ENCODE data around the gene KIRREL1. TPM values are rescaled to one million over a fixed set of nuclear protein-coding genes. Genes with fewer than 3 reads are reported as not detected.

KIRREL1 gene
- polyA plus RNA-seq, 1 donor from 2014 or later: 12.9 TPM

DNA sequence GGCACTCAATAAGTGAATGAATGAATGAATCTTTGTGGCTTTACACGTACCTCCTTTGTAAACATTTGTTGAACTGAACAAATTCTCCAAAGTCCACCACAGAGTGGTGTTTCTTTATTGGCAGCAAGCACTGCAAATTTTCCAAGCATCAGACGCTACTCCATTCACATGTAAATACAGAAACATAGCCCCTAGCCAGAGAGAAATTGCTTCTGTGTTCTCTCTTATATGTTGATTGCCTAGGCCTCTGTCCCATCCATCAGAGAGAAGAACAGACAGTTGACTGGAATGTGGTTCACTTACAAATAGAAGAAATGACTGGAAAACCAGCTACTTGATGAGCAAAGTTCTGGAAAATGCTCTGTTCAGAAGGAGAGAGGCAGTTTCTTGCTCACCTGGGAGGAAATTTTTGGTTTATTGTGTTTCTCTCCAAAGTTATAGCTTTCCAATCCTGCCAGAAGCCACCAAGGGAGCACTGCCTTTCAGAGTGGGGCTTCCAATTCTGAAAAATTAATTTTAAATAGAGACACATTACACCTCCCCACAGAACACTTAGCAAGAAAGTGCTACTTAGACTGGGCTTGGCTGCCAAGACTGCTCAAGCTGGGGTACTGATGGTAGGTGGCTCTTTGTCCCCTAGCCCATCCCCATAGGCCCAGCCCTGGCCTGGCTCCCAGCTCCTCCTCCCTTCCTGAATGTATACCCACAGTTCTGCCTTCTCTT, 18.1 kb upstream of the KIRREL1 start:
- no peaks in the 10 kb centered on the region for H4K20me1 ChIP-seq (ENCODE audit: insufficient read depth)
- H3K36me3 ChIP-seq (ENCODE audit: insufficient read depth, low read length): no peaks in the 10 kb centered on the region
- H3F3A ChIP-seq (ENCODE audit: insufficient read depth, low read length, poor library complexity, severe bottlenecking): no peaks in the 10 kb centered on the region
- H3K27ac ChIP-seq (ENCODE audit: low read length): no peak overlapping the region
- no peak overlapping the region for H3K9ac ChIP-seq (ENCODE audit: low read length)
- TF ChIP-seq RAD21 (conservative IDR thresholded peaks at IDR 0.05) (no peak), SMC3 (conservative IDR thresholded peaks at IDR 0.05; ENCODE audit: poor library complexity) (no peak), POLR2AphosphoS5 (IDR thresholded peaks at IDR 0.05) (no peak), TAF1 (IDR thresholded peaks at IDR 0.05; ENCODE audit: low read depth) (no peak), EP300 (conservative IDR thresholded peaks at IDR 0.05; ENCODE audit: poor library complexity, severe bottlenecking) (no peak), MXI1 (conservative IDR thresholded peaks at IDR 0.05; ENCODE audit: poor library complexity, severe bottlenecking) (no peak), EZH2 (IDR thresholded peaks at IDR 0.05; ENCODE audit: borderline replicate concordance, insufficient read depth, low read length, poor library complexity, severe bottlenecking) (no peak)
- TF ChIP-seq, protein P1, sequence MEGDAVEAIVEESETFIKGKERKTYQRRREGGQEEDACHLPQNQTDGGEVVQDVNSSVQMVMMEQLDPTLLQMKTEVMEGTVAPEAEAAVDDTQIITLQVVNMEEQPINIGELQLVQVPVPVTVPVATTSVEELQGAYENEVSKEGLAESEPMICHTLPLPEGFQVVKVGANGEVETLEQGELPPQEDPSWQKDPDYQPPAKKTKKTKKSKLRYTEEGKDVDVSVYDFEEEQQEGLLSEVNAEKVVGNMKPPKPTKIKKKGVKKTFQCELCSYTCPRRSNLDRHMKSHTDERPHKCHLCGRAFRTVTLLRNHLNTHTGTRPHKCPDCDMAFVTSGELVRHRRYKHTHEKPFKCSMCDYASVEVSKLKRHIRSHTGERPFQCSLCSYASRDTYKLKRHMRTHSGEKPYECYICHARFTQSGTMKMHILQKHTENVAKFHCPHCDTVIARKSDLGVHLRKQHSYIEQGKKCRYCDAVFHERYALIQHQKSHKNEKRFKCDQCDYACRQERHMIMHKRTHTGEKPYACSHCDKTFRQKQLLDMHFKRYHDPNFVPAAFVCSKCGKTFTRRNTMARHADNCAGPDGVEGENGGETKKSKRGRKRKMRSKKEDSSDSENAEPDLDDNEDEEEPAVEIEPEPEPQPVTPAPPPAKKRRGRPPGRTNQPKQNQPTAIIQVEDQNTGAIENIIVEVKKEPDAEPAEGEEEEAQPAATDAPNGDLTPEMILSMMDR (IDR thresholded peaks at IDR 0.05; ENCODE audit: poor library complexity, severe bottlenecking): no peak
- TF ChIP-seq, protein P2, sequence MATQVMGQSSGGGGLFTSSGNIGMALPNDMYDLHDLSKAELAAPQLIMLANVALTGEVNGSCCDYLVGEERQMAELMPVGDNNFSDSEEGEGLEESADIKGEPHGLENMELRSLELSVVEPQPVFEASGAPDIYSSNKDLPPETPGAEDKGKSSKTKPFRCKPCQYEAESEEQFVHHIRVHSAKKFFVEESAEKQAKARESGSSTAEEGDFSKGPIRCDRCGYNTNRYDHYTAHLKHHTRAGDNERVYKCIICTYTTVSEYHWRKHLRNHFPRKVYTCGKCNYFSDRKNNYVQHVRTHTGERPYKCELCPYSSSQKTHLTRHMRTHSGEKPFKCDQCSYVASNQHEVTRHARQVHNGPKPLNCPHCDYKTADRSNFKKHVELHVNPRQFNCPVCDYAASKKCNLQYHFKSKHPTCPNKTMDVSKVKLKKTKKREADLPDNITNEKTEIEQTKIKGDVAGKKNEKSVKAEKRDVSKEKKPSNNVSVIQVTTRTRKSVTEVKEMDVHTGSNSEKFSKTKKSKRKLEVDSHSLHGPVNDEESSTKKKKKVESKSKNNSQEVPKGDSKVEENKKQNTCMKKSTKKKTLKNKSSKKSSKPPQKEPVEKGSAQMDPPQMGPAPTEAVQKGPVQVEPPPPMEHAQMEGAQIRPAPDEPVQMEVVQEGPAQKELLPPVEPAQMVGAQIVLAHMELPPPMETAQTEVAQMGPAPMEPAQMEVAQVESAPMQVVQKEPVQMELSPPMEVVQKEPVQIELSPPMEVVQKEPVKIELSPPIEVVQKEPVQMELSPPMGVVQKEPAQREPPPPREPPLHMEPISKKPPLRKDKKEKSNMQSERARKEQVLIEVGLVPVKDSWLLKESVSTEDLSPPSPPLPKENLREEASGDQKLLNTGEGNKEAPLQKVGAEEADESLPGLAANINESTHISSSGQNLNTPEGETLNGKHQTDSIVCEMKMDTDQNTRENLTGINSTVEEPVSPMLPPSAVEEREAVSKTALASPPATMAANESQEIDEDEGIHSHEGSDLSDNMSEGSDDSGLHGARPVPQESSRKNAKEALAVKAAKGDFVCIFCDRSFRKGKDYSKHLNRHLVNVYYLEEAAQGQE (IDR thresholded peaks at IDR 0.05; ENCODE audit: borderline replicate concordance): no peak
- H3K4me2 ChIP-seq (ENCODE audit: low read length): no peak overlapping the region
- no peak overlapping the region for H2AFZ ChIP-seq (ENCODE audit: low read depth, low read length)
- no peaks in the 10 kb centered on the region for H3K9me2 ChIP-seq (ENCODE audit: insufficient read depth, low read length)
- no peaks in the 10 kb centered on the region for H3K79me2 ChIP-seq (replicated peaks; ENCODE audit: insufficient read depth, low read length)
- peaks cover 12% of the 10 kb centered on the region for H3K9me3 ChIP-seq (ENCODE audit: low read length)
- H3K4me3 ChIP-seq (ENCODE audit: low read length): no peak overlapping the region
- no peaks in the 10 kb centered on the region for H3K27me3 ChIP-seq (ENCODE audit: insufficient read depth, low read depth, low read length)

DNA sequence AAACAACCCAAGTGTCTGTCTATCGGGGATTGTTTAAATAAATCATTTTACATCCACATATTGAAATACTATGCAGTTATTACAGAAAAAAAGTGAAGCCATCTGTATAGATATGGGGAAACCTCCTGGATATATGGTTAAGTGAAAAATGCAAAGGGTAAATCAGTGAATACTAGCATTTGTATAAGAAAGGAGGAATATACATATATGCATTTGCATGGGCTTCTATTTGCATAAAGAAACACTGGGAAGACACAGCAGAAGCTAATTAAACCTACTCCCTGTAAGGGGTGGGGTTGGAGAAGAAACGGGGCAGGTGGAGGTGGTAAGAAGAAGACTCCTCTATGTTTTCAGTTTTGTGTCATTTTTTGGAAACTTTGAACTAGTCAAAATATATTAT, 16.6 kb upstream of the KIRREL1 start:
- Histone ChIP-seq H3K27ac (ENCODE audit: low read length) (no peak overlapping the region), H4K20me1 (ENCODE audit: insufficient read depth) (no peaks in the 10 kb centered on the region), H3K36me3 (ENCODE audit: insufficient read depth, low read length) (no peaks in the 10 kb centered on the region), H3F3A (ENCODE audit: insufficient read depth, low read length, poor library complexity, severe bottlenecking) (no peaks in the 10 kb centered on the region), H2AFZ (ENCODE audit: low read depth, low read length) (no peak overlapping the region), H3K9ac (ENCODE audit: low read length) (no peak overlapping the region), H3K9me2 (ENCODE audit: insufficient read depth, low read length) (no peaks in the 10 kb centered on the region), H3K79me2 (replicated peaks; ENCODE audit: insufficient read depth, low read length) (no peaks in the 10 kb centered on the region), H3K9me3 (ENCODE audit: low read length) (peaks cover 3% of the 10 kb centered on the region), H3K4me2 (ENCODE audit: low read length) (no peak overlapping the region), H3K4me3 (ENCODE audit: low read length) (no peak overlapping the region), H3K27me3 (ENCODE audit: insufficient read depth, low read depth, low read length) (no peaks in the 10 kb centered on the region)
- TF ChIP-seq SMC3 (conservative IDR thresholded peaks at IDR 0.05; ENCODE audit: poor library complexity) (no peak), EP300 (conservative IDR thresholded peaks at IDR 0.05; ENCODE audit: poor library complexity, severe bottlenecking) (no peak), TAF1 (IDR thresholded peaks at IDR 0.05; ENCODE audit: low read depth) (no peak), POLR2AphosphoS5 (IDR thresholded peaks at IDR 0.05) (no peak), EZH2 (IDR thresholded peaks at IDR 0.05; ENCODE audit: borderline replicate concordance, insufficient read depth, low read length, poor library complexity, severe bottlenecking) (no peak), MXI1 (conservative IDR thresholded peaks at IDR 0.05; ENCODE audit: poor library complexity, severe bottlenecking) (no peak), RAD21 (conservative IDR thresholded peaks at IDR 0.05) (no peak)
- TF ChIP-seq, protein P1 (IDR thresholded peaks at IDR 0.05; ENCODE audit: poor library complexity, severe bottlenecking): no peak
- TF ChIP-seq, protein P2 (IDR thresholded peaks at IDR 0.05; ENCODE audit: borderline replicate concordance): no peak

All from neural cell (in vitro differentiated cells).